ENCODE results near the gene FBXO47.

FBXO47 gene

DNA sequence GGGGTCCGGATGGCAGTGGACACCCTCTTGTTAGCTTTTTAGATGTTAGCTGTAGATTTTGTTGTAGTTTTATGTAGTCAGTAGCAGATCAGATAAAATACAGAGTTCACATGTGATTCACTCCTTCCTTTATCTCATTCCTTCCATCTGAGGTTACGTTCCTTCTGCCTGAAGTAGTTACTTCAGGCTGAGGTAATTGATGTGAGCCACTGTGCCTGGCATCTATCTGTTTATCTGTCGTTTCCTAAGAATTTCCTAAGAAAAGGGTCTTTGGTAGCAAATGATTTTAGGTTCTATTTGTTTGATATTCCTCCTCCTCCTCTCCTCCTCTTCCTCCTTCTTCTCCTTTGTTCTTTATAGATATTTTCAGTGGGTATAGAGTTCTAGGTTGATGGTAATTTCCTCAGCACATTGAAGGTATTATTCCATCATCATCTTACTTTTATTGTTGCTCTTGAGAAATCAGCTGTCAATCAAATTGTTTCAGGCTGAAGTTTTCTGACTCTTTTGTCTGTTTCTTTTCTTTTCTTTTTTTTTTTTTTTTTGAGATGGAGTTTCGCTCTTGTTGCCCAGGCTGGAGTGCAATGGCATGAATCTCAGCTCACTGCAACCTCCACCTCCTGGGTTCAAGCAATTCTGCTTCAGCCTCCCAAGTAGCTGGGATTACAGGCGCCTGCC, 29.6 kb upstream of the FBXO47 start:
- TF ChIP-seq CTCF (IDR thresholded peaks at IDR 0.05; ENCODE audit: borderline replicate concordance, insufficient read depth, low read depth, low read length) = no peak
- H3K4me3 ChIP-seq (ENCODE audit: low read depth, low read length) = no peak overlapping the region

- H3K4me3 ChIP-seq (ENCODE audit: low read depth, low read length) = no peak overlapping the region
- no peak for TF ChIP-seq CTCF (IDR thresholded peaks at IDR 0.05; ENCODE audit: borderline replicate concordance, insufficient read depth, low read depth, low read length)
Observed at GRCh38 chr17:38994026-38994425, 26.8 kb upstream of the FBXO47 start.

DNA sequence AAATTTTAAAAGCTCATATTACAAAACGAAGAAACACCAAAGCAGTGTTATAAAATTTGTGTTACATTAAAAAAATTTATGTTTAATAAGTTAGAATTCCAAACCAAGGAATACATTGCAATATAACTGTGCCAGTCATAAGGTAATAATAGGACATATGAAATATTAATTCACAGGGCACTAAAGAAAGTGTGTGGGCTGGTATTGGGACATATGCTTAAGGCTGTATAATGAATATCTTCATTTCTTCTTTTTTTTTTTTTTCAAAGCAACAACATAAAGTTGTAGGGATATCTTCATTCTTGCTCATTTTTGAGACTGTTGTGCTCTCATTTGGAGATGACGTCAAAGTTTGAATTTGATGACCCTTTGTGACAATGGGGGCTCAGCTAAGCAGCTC, 17.5 kb upstream of the FBXO47 start:
- no peak for TF ChIP-seq CTCF (IDR thresholded peaks at IDR 0.05; ENCODE audit: borderline replicate concordance, insufficient read depth, low read depth, low read length)
- H3K4me3 ChIP-seq (ENCODE audit: low read depth, low read length) = no peak overlapping the region

DNA sequence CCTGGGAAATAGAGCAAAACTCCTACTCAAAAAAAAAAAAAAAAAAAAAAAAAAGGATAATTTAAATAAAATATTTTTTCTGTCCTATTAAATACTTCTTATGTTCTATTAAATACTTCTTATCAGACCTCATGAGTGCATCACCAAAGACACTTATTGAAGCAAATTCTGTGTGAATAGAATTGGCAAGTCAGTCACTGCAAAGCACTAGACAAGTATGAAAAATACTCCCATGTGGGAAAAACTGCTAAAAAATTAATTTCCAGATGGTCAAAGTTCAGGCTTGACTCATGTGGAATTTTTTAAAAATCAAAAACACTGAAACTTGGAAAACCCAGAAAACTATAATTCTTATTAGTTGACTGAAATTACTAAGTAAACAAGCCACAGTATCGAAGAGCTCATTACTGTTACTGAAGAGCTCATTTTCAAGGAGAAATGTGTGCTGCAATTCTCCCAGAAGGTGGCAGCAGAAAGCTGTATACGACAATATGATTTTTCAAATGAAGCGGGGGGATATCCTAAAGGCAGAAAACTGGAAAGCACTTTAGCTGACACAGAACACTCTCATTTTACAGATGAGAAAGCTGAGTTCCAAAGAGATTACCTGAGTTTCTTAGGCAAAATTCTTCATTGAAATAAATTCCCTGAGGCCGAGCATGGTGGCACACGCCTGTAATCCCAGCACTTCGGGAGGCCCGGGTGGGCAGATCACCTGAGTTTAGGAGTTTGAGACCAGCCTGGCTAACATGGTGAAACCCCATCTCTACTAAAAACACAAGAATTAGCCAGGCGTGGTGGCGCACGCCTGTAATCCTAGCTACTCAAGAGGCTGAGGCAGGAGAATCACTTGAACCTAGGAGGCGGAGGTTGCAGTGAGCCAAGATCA, 15.9 kb upstream of the FBXO47 start:
- TF ChIP-seq CTCF (IDR thresholded peaks at IDR 0.05; ENCODE audit: borderline replicate concordance, insufficient read depth, low read depth, low read length) = peak; percentile 57; the same call in 1 of the 2 replicates
- H3K4me3 ChIP-seq (ENCODE audit: low read depth, low read length) = no peak overlapping the region

GRCh38 chr17:38981636-38982035, 14.4 kb upstream of the FBXO47 start:
- TF ChIP-seq CTCF (IDR thresholded peaks at IDR 0.05; ENCODE audit: borderline replicate concordance, insufficient read depth, low read depth, low read length) = no peak

DNA sequence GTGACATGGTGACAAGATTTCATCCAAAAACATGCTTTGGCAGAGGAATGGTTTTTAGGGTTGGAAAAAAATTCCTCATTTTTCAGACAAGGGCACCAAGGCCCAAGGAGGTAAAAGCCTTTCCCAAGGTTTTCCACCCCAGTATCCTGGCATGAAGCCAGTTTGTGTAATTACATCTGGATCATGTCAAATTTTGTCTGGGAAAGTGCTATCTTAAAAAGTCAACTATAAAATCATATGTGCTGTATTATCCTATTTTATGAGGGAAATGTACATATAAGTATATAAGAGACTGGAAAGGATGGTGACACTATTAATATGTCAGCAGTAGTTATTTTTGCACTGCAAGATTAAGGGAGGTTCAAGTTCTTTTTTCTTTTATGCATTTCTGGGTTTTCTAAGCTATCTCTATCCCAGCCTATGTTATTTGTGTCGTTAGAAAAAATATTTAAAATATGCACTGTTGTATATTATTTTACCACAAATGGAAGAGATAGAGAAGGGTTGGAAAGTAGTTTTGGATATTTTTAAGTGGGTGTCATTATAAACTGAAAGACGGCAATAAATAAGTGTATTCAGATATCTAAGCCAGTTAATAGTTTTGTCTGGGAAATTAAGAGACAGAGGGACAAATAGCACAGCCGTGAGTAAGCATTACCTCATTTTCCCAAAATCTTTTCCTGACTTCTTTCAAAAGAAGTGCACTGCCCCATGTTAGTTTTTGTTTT, 13.5 kb upstream of the FBXO47 start:
- TF ChIP-seq CTCF (IDR thresholded peaks at IDR 0.05; ENCODE audit: borderline replicate concordance, insufficient read depth, low read depth, low read length) = no peak
- no peak overlapping the region for H3K4me3 ChIP-seq (ENCODE audit: low read depth, low read length)

More at GRCh38 chr17:38981636-38982035, 14.4 kb upstream of the FBXO47 start:
- no peak overlapping the region for H3K4me3 ChIP-seq (ENCODE audit: low read depth, low read length)
